ENCODE data around the gene ELOVL1.

Gene ELOVL1

GRCh38 chr1:43322506-43322905, 45.3 kb downstream of the ELOVL1 start:
- no peak for DNase-seq

DNA sequence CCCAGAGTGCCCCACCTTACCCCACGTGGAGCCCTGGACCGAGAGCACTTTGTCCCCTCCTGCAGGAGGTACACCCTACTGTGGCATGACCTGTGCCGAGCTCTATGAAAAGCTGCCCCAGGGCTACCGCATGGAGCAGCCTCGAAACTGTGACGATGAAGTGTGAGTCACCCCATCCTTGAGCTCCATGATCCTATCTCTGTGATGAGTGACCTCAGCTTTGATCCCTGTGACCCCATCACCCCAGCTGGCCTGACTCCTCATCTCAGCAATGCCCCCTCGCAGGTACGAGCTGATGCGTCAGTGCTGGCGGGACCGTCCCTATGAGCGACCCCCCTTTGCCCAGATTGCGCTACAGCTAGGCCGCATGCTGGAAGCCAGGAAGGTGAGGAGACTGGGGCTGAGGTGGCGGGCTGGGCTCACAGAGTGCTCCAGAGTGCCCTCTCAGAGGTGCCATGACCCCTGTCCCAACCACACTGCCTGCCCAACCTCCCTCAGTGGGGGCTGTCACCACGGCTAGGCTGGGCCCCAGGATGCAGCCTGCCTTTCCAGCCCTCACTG, 46.4 kb downstream of the ELOVL1 start:
- DNase-seq: no peak

- no peak for DNase-seq
Observed at GRCh38 chr1:43319766-43320165, 48.0 kb downstream of the ELOVL1 start.

GRCh38 chr1:43319288-43319687, 48.5 kb downstream of the ELOVL1 start:
- no peak for DNase-seq

DNA sequence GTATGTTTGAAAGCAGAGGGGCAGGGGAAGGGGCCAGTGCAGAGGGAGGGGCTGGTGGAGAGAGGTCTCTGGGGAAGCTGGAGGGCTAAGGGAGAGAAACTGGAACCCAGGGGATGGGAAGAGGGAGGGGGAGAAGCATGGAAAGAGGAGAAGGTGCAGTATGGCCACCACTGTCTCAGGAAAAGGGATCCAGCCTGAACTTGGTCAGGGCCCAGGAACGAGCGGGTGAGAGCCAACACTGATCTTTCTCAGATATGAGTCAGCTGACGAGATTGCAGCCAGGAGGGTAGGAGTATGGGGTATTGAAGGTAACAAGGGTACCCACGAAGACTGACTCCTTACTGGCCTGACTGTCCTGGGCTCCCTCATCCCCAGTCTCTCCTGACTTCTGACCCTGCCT, 49.0 kb downstream of the ELOVL1 start:
- DNase-seq: no peak

DNA sequence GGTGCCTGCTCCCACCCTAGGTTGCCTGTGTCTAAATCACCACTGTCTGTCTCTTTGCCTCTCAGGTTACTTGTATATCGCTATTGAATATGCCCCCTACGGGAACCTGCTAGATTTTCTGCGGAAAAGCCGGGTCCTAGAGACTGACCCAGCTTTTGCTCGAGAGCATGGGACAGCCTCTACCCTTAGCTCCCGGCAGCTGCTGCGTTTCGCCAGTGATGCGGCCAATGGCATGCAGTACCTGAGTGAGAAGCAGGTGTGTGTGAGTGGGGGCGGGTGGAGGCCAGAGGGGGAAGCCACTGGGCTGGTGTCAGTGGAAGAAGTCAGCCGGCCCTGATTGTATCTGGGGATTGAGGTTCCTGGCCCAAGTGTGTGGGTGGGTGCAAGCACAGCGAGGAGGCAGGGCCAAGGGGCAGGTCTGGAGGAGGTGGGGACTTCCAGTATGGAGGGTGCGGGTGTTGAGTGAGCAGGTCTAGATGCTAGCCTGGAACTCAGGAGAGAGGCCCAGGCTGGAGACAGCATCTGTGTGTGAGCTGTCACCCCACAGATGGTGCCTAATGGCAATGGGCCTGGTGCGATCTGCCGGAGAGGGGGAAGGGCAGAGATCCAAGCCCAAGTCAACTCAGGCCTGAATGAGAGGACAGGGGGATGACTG, 49.9 kb downstream of the ELOVL1 start:
- no peak for DNase-seq

DNA sequence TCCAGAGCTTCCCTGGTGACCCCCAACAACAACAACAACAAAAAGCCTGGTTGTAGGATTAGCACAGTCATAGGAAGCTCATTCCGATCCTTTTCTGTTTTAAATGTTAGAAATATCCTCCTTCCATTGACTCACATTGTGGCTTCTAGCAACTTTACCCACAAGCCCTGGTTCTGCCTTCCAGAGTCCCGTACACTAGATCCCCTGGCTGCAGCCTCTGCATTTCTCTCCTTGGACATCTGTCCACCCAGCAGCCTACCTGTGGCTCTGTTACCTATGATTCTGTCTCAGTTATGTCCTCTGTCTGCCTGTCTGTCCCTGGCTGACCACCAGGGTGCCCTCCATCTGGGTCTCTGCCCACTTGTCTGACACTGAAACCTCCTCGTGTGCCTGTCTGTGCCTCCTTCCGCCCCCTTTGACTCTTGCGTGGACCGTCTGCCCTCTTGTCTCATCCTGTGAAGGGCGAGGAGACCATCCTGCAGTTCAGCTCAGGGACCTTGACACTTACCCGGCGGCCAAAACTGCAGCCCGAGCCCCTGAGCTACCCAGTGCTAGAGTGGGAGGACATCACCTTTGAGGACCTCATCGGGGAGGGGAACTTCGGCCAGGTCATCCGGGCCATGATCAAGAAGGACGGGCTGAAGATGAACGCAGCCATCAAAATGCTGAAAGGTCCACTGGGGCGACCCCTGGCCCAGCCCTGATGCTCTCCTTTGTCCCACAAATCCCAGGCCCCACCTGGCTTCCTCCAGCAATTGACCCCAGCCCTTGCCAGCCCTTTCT, 50.9 kb downstream of the ELOVL1 start:
- DNase-seq: no peak

DNA sequence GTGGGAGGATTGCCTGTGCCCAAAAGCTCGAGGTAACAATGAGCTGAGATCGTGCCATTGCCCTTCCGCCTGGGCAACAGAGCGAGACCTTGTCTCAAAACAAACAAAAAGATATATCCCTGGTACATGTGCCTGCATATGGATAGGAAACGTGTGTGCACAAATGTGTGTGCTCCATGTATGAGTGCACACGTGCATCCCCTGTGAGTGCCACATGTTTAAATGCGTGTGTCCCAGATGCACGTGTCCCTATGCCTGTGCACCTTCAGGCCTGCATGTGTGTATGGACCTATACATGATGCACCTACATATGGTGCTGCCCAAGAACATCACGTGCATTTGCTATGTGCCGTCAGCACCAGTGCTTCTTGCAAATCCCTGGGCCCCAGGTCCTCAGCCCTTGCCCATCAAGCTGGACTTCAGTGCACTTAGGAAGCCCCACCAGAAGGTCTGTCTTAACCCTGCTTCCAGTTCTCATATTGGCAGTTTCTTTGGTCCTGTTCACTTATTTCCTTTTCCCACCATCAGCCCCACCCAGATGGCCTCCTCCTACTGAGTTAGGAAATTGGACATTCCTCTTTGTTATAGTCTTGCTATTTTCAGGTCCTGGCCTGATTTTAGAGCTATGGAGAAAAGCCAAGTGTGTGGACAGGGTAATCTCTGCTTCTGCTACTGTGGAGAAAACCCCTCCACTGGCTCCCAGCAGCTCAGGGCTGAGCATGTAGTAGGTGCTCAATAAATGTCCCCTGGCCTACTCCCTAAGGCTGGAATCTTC, 51.7 kb downstream of the ELOVL1 start:
- no peak for DNase-seq

GRCh38 chr1:43315481-43315880, 52.3 kb downstream of the ELOVL1 start:
- no peak for DNase-seq

- no peak for DNase-seq
Observed at GRCh38 chr1:43314233-43314632, 53.6 kb downstream of the ELOVL1 start.

DNA sequence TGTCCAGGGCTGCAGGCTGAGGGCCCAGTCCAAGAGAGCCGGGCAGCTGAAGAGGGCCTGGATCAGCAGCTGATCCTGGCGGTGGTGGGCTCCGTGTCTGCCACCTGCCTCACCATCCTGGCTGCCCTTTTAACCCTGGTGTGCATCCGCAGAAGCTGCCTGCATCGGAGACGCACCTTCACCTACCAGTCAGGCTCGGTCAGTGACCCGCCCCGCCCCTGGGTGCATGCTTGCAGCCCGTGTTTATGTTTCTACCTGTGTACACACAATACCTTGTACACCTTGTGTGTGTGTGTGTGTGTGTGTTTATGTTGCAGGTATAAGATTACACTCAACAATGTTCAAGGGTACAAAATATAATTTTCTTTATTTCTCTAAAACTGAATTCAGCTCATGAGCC, 54.0 kb downstream of the ELOVL1 start:
- no peak for DNase-seq
